HG02763 (cell line): Measurements from ENCODE around the gene PAXX.

Experiments used
- ATAC-seq: cut with Tn5 transposase; IDR thresholded peaks from one replicate; pipeline ENCODE4 v1.9.1; 2021; ENCODE audit warnings: mild to moderate bottlenecking, moderate library complexity; ENCODE audit not compliant: unreplicated experiment

PAXX gene

DNA sequence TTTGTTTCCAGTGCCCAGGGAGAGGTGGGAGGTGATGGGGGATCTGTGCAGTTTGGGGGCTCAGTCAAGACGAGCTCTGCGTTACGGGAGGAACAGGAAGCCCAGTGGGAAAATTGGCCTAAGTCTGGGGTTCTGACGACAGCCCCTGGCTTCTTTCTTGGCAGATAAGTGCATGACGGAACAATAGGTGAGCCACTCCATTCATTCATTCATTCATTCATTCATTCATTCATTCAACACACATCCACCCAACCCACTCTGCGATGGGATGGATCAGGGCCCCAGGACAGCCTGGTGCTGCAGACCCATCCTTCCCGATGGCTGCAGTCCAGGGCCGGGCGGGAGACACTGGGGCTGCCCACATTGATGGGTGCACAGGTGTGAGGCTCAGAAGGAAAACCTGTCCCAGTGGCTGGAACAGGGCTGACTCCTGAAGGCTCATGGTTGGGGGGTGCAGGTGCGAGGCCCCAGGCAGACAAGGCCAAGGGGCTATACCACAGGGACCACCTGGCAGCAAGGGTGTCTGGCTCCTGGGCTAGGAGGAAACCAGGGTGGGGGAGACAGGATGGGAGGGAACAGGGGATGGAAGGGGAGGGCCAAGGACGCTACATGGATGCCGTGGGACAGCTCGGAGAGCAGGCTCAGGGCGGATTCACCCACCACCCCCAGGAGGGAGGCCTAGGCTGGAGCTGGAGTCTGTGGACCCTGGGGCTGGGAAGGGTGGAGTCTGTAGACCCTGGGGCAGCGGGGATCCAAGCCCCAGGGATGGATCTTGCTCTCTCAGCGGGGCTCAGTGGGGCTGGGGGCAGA is 11.3 kb upstream of the PAXX start:
- no peak for ATAC-seq

DNA sequence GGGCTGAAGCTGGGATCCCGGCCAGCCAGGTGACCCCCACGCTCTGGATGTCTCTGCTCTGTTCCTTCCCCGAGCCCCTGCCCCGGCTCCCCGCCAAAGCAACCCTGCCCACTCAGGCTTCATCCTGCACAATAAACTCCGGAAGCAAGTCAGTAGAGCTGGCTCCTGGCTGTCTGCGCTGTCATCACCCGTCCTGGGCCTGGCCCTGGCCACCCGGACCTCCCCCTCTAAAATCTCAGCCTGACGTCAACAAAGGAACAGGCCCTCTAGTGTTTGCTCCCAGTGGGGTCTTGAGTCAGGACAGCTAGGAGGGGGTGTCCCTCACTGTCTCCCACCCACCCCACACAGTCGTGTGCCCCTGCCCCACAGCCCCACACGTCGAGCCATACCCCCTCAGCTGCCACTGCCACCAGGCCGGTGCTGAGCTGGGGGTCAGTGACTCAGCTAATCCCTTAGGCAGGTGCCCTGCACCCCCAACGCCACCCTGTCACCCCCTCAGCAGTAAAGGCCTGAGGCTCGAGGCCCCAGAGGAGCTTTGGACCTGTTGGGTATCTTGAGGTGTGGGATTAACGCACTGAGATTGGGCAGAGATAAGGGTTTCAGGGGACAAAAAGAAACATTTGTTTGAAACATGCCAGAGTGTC is 10.5 kb upstream of the PAXX start:
- ATAC-seq, result no peak

GRCh38 chr9:136982232-136983051 is 9.8 kb upstream of the PAXX start, which contains the start of gene LCNL1:
LCNL1 (plus strand) TSS chr9:136982993; CDS start chr9:136983587, 594 bp downstream.
- ATAC-seq, result no peak

GRCh38 chr9:136983167-136983566 is 9.1 kb upstream of the PAXX start:
- no peak for ATAC-seq

- ATAC-seq, result no peak
These were observed 8.4 kb upstream of the PAXX start for GRCh38 chr9:136983656-136984314.

DNA sequence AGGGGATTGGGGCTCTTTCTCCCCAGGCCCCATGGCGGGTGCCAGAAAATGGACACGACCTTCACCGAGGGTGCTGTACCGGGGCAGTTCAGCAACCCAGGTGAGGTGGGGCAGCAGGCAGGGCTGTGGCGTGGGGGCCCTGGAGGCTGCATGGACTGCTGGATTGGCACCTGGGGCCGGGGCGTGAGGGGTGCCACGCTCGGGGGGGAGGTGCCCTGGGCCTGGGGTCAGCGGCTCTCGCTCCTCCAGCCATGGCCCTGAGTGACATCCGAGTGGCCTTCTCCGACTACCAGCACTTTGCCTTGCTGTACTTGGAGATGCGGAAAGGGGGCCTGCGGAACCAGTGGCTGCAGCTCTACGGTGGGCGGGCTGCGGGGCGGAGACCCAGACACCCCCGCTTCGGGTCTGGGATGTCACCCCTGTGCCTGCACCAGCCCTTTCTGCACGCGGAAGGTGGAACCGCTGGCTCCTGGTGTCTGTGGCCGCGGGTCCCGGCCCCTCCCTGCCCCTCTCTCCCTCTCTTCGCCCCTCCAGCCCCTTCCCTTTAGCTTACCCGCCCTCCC is 7.7 kb upstream of the PAXX start:
- ATAC-seq, result no peak

DNA sequence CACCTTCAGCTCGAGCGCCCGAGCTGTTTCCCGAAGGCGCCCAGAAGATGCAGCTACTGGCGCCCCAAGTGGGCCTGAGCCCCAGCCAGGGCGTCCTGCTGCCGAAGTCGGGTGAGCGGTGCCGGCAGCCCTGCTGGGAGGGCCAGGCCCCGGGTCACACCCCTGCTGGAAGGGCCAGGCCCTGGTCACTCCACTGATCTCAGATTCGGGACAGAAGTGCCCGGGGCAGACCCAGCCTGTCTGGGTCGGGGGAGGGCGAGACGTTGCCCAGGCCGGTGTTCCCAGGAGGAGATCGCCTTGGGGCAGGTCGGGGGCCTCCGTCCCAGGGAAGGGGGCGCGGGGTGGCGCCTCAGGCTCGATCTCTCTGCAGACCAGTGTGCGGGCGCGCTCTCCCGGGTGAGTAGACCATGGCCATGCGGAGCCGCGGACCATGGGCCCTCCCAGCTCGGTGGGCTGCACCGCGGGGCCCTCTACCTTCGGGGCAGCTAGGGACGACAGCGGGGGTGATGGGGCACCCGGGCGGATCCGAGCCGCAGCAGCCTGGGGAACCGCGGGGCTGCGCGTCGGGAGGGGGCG is 7.1 kb upstream of the PAXX start:
- no peak for ATAC-seq

DNA sequence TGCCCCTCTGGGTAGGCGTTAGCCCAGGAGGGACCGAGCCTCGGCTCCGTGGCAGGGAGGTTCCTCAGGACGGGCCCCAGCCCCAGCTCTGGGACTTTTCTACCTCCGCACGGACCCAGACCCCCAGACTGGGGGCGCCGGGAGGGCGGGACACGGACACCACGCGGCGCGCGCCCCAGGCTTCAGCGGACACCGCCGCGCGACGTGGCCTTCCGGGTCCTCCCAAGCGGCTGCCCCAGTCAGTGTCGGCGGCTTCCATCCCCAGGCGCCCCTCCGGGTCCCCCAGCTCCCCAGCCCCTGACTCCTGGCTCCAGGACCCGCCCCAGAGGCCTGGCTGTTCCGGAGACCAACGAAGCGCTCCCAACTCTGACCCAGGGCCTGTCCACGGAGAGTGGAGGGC is 6.4 kb upstream of the PAXX start:
- no peak for ATAC-seq

GRCh38 chr9:136988872-136989271 is 3.4 kb upstream of the PAXX start:
- no peak for ATAC-seq

DNA sequence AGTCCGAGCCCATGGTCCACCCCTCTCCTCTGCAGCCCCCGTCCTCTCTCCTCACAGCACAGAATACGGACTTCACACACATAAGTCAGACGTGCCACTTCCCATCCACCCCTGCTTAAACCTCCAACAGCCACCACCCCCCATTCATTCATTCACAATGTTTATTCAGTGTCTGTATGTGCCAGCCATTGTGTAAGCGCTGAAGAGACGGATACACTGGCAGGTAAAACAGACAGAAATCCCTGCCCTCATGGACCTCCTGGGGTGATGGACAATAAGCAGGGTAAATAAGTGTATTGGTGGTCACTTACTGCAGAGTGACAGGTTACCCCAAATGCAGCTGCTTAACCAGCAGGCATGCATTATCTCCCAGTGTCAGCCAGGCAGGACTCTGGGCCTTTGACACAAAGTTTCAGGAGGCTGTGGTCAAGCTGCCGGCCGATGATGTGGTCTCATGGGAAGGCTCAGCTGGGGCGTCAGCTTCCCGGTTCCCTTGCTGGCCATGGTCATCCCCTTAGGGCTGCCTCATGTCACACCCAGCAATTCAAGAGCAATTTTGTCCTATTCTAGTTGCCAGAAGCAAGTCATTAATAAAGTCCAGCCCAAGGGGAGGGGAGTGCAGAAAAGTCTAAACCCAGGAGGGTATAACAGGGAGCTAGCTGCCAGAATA is 1.8 kb upstream of the PAXX start:
- ATAC-seq, result no peak

DNA sequence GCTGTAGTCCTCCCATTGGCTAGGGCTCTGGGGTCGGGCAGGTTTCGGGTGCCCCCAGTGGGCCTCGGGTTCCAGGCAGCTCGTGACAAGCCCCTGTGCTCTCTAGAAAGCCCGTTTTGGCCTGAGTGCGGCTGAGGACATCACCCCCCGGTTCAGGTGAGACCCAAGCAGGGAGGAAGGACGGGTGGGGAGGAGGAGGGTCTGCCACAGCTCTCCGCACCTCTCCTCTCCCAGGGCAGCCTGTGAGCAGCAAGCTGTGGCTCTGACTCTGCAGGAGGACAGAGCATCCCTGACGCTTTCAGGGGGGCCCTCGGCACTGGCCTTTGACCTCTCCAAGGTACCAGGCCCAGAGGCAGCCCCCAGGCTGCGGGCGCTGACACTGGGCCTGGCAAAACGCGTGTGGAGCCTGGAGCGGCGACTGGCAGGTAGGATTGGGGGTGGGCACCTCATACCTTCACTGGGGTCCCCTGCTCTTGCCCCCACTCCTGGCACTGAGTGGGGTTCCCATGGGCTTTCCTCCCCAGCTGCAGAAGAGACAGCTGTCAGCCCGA is 672 bp downstream of the PAXX start:
- ATAC-seq, result no peak

DNA sequence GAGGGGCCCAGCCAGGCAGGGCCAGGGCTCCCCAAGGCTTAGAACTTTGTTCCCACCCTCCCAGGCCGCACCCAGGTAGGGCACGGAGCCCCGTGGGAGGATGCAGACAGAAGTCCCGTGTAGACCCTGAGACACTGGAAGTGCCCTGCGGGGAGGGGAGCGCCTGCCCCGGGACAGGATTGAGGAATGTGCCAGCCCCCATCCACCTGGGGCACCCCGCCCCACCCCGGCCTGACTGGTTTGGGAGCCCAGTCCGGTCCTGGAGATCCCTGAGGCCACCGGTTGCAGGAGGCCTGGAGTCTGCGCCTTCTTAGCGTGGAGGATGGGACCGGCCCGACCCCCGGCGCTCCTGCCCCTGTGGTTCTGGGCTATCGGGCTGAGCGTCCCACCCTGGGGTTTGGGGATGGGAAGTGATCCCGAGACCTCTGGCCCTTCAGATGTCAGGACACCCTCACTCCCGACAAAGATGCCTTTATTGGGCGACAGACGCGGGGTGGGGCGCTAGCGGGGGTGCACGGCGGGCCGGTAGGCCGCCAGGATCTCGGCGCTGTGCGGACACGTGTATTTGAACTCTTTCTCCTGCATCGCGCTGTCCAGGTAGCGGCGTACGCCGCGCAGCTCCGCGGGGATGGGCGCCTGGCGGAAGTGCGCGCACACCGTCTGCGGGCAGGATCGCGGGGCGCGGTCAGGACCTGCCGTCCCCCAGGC is 2.1 kb downstream of the PAXX start:
- ATAC-seq, result no peak

GRCh38 chr9:136994888-136995230 is 2.6 kb downstream of the PAXX start:
- no peak for ATAC-seq

DNA sequence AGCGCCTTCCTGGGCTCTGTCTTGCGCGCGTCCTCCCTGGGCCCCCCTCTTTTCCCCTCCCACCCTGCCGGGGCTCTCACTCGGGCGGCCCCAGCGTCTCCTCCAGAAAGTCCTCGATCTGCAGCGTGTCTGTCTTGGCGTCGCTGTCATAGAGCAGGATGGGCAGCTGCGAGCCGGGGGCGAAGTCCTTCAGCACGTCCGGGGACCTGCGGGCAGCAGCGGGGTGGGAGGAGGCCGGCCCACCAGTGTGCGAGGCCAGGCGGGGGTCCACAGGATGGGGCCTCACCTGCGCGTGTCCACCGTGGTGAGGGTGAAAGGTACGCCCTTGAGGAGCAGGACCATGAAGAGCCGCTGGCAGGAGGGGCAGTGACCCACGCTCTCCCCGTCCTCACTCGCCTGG is 3.1 kb downstream of the PAXX start:
- no peak for ATAC-seq

DNA sequence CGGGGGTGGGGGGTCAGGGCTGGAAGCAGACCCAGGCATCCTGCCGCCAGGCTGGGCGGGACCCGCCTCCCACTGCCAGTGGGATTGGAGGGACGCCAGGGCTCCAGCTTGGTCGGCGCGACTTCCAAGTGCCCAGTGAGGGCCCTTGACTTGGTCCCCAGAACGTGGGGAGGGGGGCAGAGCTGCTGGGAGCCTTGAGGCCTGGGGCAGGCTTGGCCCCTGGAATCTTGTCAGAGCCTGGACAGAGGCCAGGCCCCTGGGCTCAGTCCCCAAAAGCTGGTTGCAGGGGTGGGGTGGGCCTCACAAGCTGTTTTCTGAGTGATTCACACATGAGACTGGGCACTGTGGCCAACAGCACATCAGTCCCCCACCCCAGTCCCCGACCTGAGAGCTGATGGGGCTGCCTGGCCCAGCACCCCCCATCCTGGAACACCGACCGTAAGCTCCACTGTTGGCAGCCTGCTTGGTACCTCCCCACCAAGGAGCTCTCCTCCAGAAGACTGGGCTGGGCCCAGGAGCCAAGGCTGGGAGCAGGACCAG is 3.6 kb downstream of the PAXX start:
- ATAC-seq, result no peak

- no peak for ATAC-seq
These were observed 4.4 kb downstream of the PAXX start, which contains the start of gene CLIC3 for GRCh38 chr9:136996361-136997292. CLIC3 (minus strand) TSS chr9:136996568; CDS start chr9:136996543, 25 bp downstream.

- no peak for ATAC-seq
These were observed 5.1 kb downstream of the PAXX start for GRCh38 chr9:136997371-136997770.

- no peak for ATAC-seq
These were observed 5.6 kb downstream of the PAXX start for GRCh38 chr9:136997830-136998234.
